Lower leg skin (tissue), 3 donors: ENCODE measurements around the gene ARL10.

Source experiments
- CTCF ChIP-seq, 3 donors: fragments of 450-650 bp; IDR thresholded peaks; one replicate each; pipeline ENCODE4 v1.5.1; 2016; ENCODE audit warnings: antibody characterized with exemption in 3 of 3, mild to moderate bottlenecking in 3 of 3, moderate library complexity in 2 of 3
- POLR2A ChIP-seq, 2 donors: fragments of 450-650 bp; IDR thresholded peaks; one replicate each; pipeline ENCODE4 v1.6.1; 2016 to 2017; ENCODE audit warnings: antibody characterized with exemption in 2 of 2, mild to moderate bottlenecking in 1 of 2, moderate library complexity in 1 of 2

- no peak for TF ChIP-seq CTCF (IDR thresholded peaks at IDR 0.05)
- TF ChIP-seq POLR2A (IDR thresholded peaks at IDR 0.05), result no peak
Observed at GRCh38 chr5:176320577-176320976, 44.7 kb upstream of the ARL10 start.
